ENCODE data around the gene BMAL1. TPM values are rescaled to one million over a fixed set of nuclear protein-coding genes. Genes with fewer than 3 reads are reported as not detected.
A peak's percentile ranks its signal among the peaks of the same experiment; 100 is the strongest.

BMAL1 gene
- total and polyA plus RNA-seq, 9 donors, result 17.7 to 53.4 (median 24.8) TPM

GRCh38 chr11:13316528-13316961 lies 39.0 kb downstream of the BMAL1 start:
- Histone ChIP-seq H3K27me3 (no peaks in the 10 kb centered on the region), H3K27ac (no peak overlapping the region), H3K36me3 (no peaks in the 10 kb centered on the region), H3K9me3 (no peaks in the 10 kb centered on the region), H3K4me3 (no peak overlapping the region), H3K4me1 (ENCODE audit: insufficient read depth) (peaks cover 33% of the 10 kb centered on the region)
- peak; percentile 43 to 74 (median 60) for DNase-seq
- WGBS, 3 donors, result 32 to 37% (median 34%) methylated on average over 4 of the region's 4 CpGs
- intact Hi-C loops (cut with DNase I), result no loop called here
- no peak for TF ChIP-seq EP300 (IDR thresholded peaks at IDR 0.05)
- TF ChIP-seq CTCF (IDR thresholded peaks at IDR 0.05), result no peak
- TF ChIP-seq POLR2A (IDR thresholded peaks at IDR 0.05), result no peak

- no peak overlapping the region for H3K4me3 ChIP-seq
- H3K9me3 ChIP-seq, result no peaks in the 10 kb centered on the region
- intact Hi-C loops (cut with DNase I), result no loop called here
- peak overlapping the region in 1 of 2 donors; percentile 4 for H3K27ac ChIP-seq
- 52 to 57% (median 54%) methylated on average over 4 of the region's 4 CpGs for WGBS, 3 donors
- peaks cover 33% of the 10 kb centered on the region for H3K4me1 ChIP-seq (ENCODE audit: insufficient read depth)
- no peaks in the 10 kb centered on the region for H3K36me3 ChIP-seq
- no peaks in the 10 kb centered on the region for H3K27me3 ChIP-seq
- no peak for TF ChIP-seq EP300 (IDR thresholded peaks at IDR 0.05)
- no peak for TF ChIP-seq POLR2A (IDR thresholded peaks at IDR 0.05)
- TF ChIP-seq CTCF (IDR thresholded peaks at IDR 0.05), result no peak
- DNase-seq, result no peak
Measured at GRCh38 chr11:13317293-13318080, 39.9 kb downstream of the BMAL1 start.

- Histone ChIP-seq H3K27me3 (no peaks in the 10 kb centered on the region), H3K36me3 (no peaks in the 10 kb centered on the region), H3K27ac (no peak overlapping the region), H3K4me3 (no peak overlapping the region), H3K9me3 (no peaks in the 10 kb centered on the region), H3K4me1 (ENCODE audit: insufficient read depth) (peaks cover 30% of the 10 kb centered on the region)
- intact Hi-C loops (cut with DNase I), result no loop called here
- WGBS, 3 donors, result 20 to 34% (median 32%) methylated on average over 2 of the region's 2 CpGs
- TF ChIP-seq CTCF (IDR thresholded peaks at IDR 0.05) (no peak), EP300 (IDR thresholded peaks at IDR 0.05) (no peak), POLR2A (IDR thresholded peaks at IDR 0.05) (no peak)
- DNase-seq, result no peak
Measured at GRCh38 chr11:13318498-13319295, 41.1 kb downstream of the BMAL1 start.

- Histone ChIP-seq H3K4me1 (ENCODE audit: insufficient read depth) (peaks cover 17% of the 10 kb centered on the region), H3K36me3 (no peaks in the 10 kb centered on the region), H3K9me3 (no peaks in the 10 kb centered on the region), H3K27ac (no peak overlapping the region), H3K4me3 (no peak overlapping the region), H3K27me3 (no peaks in the 10 kb centered on the region)
- TF ChIP-seq POLR2A (IDR thresholded peaks at IDR 0.05) (no peak), CTCF (IDR thresholded peaks at IDR 0.05) (no peak), EP300 (IDR thresholded peaks at IDR 0.05) (no peak)
- intact Hi-C loops (cut with DNase I), result no loop called here
- DNase-seq, result no peak
- WGBS, 3 donors, result 79 to 87% (median 80%) methylated on average over 3 of the region's 3 CpGs
Measured at GRCh38 chr11:13320688-13321087, 43.1 kb downstream of the BMAL1 start.
